Dedifferentiated amniotic fluid mesenchymal stem cell (primary cell): ENCODE data around the gene IGF1.
A peak's percentile ranks its signal among the peaks of the same experiment; 100 is the strongest.

Experiments used
- DNase-seq: peaks from one replicate; pipeline ENCODE4 v3.0.0-alpha.2; 2016; ENCODE audit errors: extremely low spot score

The IGF1 gene

DNA sequence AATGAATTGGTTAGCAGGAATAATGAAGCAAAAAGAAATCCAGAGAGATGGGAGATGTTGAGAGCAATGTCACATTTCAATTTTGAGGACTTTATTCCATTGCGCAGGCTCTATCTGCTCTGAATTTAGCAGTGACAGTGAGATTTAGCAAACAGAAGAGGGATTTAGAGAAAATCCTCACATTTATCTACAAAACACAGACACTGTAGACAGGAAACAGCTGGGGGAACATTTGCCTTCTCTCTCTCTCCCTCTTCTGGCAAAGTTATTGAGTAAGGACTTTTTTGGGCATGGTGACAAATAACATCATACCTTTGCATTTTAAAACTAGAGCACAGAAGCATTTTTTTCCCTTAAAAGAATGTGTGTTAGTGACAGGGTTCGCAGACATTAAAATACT lies at the start of gene IGF1:
IGF1 (minus strand) TSS at position 158 of the 400 bp plus-strand sequence. CDS start 182 bp downstream, outside the sequence.
- DNase-seq: peak; percentile 56

DNA sequence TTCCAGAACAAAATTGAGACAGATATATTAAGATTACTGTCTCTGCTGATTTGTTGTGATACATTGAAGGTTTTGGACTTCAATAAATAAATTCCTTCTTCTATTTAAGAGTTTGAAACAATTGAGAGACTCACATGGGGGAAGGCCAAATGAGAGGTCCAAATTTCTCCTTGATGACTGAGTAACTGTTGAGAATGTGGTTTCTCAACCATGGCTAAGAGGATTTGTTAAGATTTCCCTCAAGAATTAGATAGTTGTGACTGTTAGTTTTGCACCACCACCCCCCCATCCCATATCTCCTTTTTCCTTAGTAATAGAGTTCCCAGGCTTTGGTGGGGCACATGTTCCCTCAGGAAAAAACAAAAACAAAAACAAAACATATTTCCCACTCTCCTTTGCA lies 47.7 kb upstream of the IGF1 start:
- no peak for DNase-seq

DNA sequence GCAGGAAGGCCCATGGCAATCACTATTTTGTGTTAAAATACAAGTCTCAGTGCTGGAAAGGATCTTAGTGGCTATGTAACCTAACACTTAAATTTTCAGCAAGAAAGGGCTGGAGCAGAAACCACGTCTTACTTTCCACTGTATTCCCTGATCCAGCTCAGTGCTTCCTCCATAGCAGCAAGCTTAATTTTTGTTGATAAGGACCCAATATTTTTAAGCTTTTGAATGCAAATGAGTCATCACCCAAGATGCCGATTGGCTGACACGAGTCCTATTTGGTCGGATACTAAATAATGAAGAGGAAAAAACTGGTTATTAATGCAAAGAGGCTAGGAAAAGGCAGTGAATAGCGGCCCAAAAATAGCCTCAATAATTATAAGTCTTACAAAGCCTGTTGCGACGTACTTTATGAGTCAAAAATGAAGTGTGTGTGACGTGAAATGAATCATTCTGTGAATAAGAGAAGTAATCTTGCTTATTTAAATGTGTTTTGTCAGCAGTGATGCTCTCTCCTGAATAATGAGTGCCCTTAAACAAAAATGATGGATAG lies 46.9 kb upstream of the IGF1 start:
- no peak for DNase-seq

DNA sequence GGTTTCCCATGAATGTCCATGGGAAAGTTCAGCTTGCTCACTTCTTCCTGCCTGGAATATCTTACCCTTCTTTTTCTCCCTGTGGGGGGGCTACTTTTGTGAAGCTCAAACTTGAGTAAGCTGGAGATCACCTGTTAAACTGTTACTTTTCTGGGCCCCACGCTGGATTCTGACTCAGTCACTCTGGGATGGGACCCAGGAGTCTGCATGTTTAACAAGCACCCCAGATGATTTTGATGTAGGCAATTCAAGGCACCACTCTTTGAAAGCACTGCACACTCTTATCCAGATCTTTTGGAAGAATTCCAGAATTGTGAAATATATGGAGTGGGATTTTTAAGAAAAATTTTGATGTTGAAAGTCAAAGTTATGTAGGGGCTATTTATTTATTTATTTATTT lies 46.3 kb upstream of the IGF1 start:
- no peak for DNase-seq

- no peak for DNase-seq
Observed at GRCh38 chr12:102522768-102523167, 42.4 kb upstream of the IGF1 start.

DNA sequence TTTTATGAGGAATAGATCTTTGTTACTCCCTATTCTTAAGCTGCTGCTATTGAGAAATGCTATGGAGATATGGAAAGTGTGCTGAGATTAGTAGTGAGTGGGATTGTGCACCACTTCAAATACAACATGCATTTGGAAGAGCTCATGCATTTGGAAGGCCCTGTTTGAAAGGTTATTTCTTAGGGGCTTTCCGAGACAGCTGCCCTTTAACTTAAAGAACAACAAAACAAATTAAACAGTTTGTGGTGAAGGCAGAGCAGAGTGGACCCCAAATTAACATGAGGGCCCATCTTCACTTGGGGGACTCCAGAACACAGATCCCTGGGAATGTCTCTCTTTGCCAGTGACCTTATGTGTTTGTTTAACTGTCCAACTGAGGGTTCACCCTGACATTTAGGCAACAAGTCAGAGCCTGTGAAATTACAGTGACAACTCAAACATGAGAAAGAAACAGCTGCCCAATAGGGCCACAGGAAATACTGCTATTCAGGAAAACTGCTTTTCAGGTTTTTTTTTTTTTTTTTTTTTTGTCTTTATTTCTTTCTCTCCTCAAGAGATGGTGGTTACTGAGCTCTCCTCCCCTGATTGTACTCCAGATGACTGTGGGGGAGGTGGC lies 41.4 kb upstream of the IGF1 start:
- no peak for DNase-seq

GRCh38 chr12:102518871-102519270 lies 38.5 kb upstream of the IGF1 start:
- DNase-seq: no peak

DNA sequence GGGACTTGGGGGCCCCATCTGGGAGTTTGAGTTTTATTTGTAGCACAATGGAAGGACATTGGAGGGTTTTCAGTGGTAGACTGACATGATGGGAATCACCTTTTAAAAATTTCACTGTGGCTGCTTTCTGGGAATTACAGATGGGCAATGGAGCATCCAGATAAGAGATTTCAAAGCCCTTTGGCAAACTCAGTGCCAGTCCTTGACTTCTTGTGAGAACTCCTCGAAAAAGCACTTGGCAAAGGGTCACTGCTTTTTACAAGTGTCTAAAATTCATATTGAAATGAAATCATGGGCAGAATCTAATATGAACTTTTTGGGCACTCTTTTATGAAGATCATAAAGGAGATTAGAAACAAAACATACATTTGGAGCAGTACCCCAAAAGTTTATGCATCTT lies 34.3 kb upstream of the IGF1 start:
- no peak for DNase-seq

- no peak for DNase-seq
Observed at GRCh38 chr12:102513739-102514138, 33.4 kb upstream of the IGF1 start.

DNA sequence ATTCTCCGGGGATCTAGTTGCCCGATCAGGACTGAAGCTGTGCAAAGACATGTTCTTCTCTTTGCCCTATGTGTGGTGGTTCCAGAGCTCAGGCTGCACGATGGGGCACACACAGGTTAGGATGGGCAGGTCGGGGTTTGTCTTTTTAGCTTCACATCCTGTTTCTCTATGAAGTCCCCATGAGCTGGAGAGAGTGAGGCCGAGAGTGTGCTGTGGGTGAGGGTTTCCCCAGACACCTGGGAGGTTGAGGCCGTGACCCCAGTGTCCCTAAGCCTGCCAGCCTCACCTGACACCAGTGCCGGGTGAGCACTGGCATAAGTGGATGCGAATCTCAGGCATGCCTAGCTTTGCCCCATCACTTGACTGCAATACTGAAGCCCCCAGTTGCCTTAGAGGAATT lies 32.9 kb upstream of the IGF1 start:
- DNase-seq: no peak

DNA sequence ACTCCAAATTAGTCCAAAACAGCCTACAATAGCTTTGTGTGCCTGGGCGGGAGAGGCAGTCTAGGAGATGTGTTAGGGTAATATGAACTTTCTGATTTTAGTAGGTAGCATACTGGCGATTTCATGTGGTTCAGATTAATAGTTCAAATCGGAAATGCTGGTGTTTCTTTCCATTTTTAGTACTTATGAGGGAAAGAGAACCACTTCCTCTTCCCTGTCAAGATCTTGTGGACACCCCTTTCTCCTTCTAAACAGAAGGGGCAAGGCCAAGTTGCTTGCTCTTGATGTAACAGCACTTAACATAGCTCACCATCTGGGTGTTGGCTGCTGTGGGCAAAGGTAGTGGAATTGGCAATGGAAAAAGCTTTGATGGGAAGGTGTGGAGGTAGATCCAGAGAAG lies 32.2 kb upstream of the IGF1 start:
- no peak for DNase-seq

DNA sequence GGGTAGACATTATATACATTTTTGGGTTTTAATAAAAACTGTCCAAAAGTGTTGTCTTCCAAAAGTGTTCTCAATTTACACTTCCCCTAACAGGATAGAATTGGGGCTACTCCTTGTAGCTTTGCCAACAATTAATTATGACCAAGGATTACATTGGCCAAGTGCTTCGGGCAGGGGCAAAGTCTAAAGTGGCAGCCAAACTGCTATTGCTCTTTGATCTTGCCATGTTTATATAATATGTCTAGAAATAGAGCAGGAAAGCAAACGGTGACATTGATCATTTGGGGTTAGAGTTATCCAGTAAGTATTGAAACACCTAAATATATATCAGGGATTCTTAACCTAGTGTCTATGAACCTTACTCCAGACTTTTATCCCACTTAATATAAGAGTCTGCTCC lies 31.2 kb upstream of the IGF1 start:
- DNase-seq: no peak

DNA sequence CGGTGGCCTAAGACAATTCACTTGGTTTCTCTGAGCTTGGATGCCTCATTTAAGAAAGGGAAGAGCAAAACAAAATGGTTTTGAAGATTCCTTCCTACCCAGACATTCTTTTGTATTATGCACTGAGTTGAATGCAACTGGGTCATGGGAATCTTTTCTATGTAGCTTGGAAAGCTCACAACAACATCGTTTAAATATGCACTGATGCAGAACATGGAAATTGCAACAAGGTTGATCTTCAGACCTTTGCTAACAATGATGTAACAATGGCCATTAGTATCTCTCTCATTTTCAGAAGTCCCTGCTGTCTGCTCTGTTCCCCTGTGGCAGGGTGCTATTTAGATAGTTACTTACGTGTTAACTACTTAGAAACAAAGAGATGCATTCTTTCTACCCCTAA lies 30.1 kb upstream of the IGF1 start:
- DNase-seq: no peak

DNA sequence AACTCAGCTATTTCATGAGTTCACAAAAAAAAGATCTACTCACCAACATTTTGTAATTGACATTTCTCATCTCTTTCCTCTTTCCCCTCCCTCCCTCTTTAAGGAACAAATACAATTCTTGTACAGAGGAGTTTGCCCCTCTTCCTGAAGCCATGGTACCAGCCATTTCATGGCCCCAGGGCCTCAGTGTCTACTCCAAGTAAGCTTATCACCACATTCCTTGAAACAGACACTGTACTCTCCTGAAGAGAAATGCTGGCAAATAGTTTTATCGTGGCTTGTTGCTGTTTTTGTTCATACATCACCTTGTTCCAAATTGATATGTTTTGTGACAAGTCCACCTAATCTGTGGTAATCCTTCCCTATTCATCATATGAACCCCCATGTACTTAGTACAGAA lies 29.7 kb upstream of the IGF1 start:
- DNase-seq: no peak

DNA sequence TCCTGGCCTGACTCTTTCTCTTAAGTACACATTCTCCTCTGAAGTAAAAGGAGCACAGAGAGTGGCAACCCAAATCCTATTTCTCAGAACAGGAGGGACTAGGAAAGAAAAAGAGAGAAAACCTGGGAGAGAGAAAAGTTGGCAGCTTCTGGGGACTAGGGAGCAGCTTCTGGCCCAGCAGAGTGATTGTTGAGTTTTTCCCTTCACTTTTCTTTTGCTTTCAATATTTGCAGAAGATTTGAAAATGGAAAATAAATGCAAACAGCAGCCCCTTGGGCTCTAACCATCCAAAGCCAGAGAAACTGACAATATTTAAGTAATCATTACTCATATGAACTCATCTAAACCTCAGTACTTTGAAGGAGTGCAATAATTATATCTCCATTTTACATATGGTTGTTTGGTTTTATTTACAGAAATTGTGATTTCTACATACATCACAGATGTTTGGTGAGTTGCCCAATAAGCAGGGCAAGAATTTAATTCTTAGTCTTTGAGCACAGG lies 28.8 kb upstream of the IGF1 start:
- no peak for DNase-seq

GRCh38 chr12:102508052-102508451 lies 27.7 kb upstream of the IGF1 start:
- DNase-seq: no peak

DNA sequence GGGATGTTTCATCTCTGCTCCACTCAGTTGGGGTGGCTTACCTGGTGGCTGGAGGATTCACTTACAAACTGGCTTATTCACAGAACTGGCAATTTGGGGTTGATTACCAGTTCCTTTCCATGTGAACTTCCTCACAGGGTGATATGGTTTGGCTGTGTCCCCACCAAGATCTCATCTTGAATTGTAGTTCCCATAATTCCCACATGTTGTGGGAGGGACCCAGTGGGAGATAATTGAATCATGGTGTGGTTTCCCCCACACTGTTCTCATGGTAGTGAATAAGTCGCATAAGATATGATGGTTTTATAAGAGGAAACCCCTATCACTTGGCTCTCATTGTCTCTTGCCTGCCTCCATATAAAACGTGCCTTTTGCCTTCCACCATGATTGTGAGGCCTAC lies 26.9 kb upstream of the IGF1 start:
- no peak for DNase-seq

DNA sequence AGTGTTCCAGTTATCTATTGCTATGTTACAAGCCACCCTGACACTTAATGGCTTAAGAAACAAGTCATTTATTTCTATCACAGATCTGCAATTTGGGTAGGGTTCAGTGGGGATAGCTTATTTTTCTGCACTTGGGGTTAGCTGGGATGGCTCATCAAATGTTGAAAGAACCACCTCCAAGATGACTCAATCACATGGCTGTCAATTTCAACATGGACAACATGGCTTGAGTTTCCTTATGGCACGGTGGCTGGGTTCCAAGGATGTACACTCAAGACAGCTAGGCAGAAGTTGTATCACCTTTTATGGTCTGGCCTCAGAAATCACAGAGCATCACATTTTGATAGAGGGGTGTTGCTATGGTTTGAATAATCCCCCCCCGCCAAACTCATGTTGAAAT lies 24.5 kb upstream of the IGF1 start:
- DNase-seq: no peak

DNA sequence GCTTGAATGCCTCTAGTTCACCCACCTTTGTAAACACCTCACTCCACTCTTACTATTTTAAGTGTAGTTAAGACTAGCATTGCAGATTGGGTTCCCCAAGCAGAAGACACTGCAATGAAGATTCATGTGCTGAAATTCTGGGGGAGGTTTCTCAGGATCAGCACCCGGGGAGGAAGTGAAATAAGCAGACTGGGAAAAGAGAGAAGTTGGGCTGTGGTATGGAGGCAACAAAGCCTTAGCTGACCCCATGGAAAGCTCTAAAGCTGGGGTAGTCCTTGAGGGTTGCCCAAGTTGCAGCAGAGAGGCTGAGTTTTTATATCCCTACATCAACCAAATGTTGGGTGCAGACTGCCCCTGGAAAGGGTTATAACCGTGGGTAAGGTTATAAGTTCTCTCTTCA lies 23.9 kb upstream of the IGF1 start:
- DNase-seq: no peak

GRCh38 chr12:102503831-102504230 lies 23.5 kb upstream of the IGF1 start:
- DNase-seq: no peak

DNA sequence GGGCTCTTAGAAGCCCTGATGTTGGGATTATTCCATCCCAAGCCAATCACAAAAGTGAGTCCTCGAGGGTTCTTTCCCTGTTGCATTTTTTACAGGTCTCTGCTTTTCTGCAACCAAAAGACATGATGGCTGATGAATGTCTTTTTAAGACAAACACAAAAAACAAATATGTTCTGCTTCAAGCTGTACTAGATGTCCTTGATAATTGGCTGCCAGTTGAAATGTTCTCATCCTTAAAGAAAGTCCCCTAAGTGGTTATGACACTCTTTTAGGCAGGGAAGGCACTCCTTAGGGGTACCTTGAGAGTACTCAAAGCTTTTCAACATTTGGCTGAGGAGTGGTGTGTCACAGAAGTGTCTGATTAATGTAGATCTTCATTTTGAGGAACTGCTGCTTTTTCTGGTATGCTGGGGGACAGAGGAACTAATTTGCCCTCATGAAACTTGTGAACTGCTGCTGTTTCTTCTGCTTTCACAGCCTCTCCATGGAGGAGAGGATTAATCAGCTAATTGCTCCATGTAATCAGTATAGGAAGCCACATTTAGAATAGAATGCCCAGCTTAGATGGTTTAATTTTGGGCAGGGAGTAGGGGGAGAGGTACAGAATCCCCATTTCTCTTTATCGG lies 22.8 kb upstream of the IGF1 start:
- DNase-seq: no peak

- DNase-seq: no peak
Observed at GRCh38 chr12:102501773-102502172, 21.4 kb upstream of the IGF1 start.

GRCh38 chr12:102498471-102498870 lies 18.1 kb upstream of the IGF1 start:
- DNase-seq: no peak

GRCh38 chr12:102497743-102498142 lies 17.4 kb upstream of the IGF1 start:
- no peak for DNase-seq
